CD4-positive, alpha-beta T cell treated with Interleukin-12 subunit alpha and Interleukin-12 subunit beta, for 1 hour (primary cell): ENCODE data around the gene ACSS3.

Experiments used
- DNase-seq: peaks from one replicate; pipeline ENCODE4 v3.0.0-alpha.2; 2020

The ACSS3 gene

GRCh38 chr12:81303935-81304334 is 226.1 kb downstream of the ACSS3 start:
- DNase-seq, result no peak
